GM10266 (cell line): ENCODE data around the gene HAPLN2.
"Not testable (repeated sequence)": the region's sequence is repeated elsewhere in the genome, so short reads cannot be mapped to it uniquely, and the experiment has no call there.

Source experiments
- DNase-seq: peaks from one replicate; pipeline ENCODE4 v3.0.0; 2012; ENCODE audit errors: extremely low spot score
- CTCF ChIP-seq: IDR thresholded peaks from 2 replicates; pipeline ENCODE4 v1.5.1; 2012; ENCODE audit warnings: mild to moderate bottlenecking, low read depth; ENCODE audit not compliant: control insufficient read depth, insufficient read depth; ENCODE audit errors: missing control alignments

HAPLN2 gene

GRCh38 chr1:156579472-156579871, 39.7 kb upstream of the HAPLN2 start, which contains the start of gene TTC24:
Gene TTC24 (plus strand): TSS chr1:156579723. CDS start chr1:156581365, 1,642 bp downstream.
- TF ChIP-seq CTCF: no peak
- DNase-seq: no peak

- no peak for DNase-seq
Measured at GRCh38 chr1:156581661-156582387, 37.4 kb upstream of the HAPLN2 start.

GRCh38 chr1:156582388-156583017, 36.7 kb upstream of the HAPLN2 start:
- no peak for DNase-seq
- TF ChIP-seq CTCF: no peak

More at GRCh38 chr1:156581661-156582387, 37.4 kb upstream of the HAPLN2 start:
- TF ChIP-seq CTCF: no peak

- peak; percentile 80 for DNase-seq
- peak; percentile 84 for TF ChIP-seq CTCF
Measured at GRCh38 chr1:156583821-156584622, 35.2 kb upstream of the HAPLN2 start.

- no peak for DNase-seq
- peak; percentile 40 for TF ChIP-seq CTCF
Measured at GRCh38 chr1:156584813-156585212, 34.4 kb upstream of the HAPLN2 start.

- DNase-seq: no peak
- no peak for TF ChIP-seq CTCF
Measured at GRCh38 chr1:156586323-156586722, 32.9 kb upstream of the HAPLN2 start.

- DNase-seq: no peak
- no peak for TF ChIP-seq CTCF
Measured at GRCh38 chr1:156586892-156587477, 32.2 kb upstream of the HAPLN2 start.

- not testable (repeated sequence) for DNase-seq
Measured at GRCh38 chr1:156587927-156588326, 31.3 kb upstream of the HAPLN2 start.
